Trophoblast cell (in vitro differentiated cells and primary cell): Measurements from ENCODE around the gene RIPOR3.

Experiments
- DNase-seq, 2 donors: peaks; one replicate each; pipeline ENCODE4 v3.0.0-alpha.2; 2016
- H2AFZ ChIP-seq: 2 replicates; pipeline ENCODE4 v1.6.1; 2013; ENCODE audit warnings: low read length, moderate library complexity, mild to moderate bottlenecking; ENCODE audit not compliant: insufficient read depth, poor library complexity
- H2AK5ac ChIP-seq: 2 replicates; pipeline ENCODE4 v1.6.1; 2013; ENCODE audit warnings: mild to moderate bottlenecking, low read length
- H2BK120ac ChIP-seq: 2 replicates; pipeline ENCODE4 v1.6.1; 2013; ENCODE audit warnings: low read length, mild to moderate bottlenecking, moderate library complexity; ENCODE audit not compliant: insufficient read depth, poor library complexity
- H2BK12ac ChIP-seq: 2 replicates; pipeline ENCODE4 v1.6.1; 2013; ENCODE audit warnings: mild to moderate bottlenecking, low read length, moderate library complexity
- H2BK5ac ChIP-seq: 2 replicates; pipeline ENCODE4 v1.6.1; 2013; ENCODE audit warnings: low read length, low read depth, moderate library complexity, mild to moderate bottlenecking; ENCODE audit not compliant: poor library complexity
- H3K14ac ChIP-seq: 2 replicates; pipeline ENCODE4 v1.6.1; 2013; ENCODE audit warnings: mild to moderate bottlenecking, low read length
- H3K18ac ChIP-seq: 2 replicates; pipeline ENCODE4 v1.6.1; 2013; ENCODE audit warnings: mild to moderate bottlenecking, low read length
- H3K23ac ChIP-seq: 2 replicates; pipeline ENCODE4 v1.6.1; 2013; ENCODE audit warnings: low read length
- H3K27ac ChIP-seq: 2 replicates; pipeline ENCODE4 v1.5.1; 2013; ENCODE audit warnings: low read depth, mild to moderate bottlenecking, inconsistent platforms, low read length, moderate library complexity
- H3K27me3 ChIP-seq: 2 replicates; pipeline ENCODE4 v1.6.1; 2013; ENCODE audit warnings: inconsistent platforms, mild to moderate bottlenecking, low read length, moderate library complexity; ENCODE audit not compliant: insufficient read depth
- H3K36me3 ChIP-seq, 2 experiments: 1 replicate in 1 of 2; 2 replicates in 1 of 2; pipeline ENCODE4 v1.6.1; 2013; ENCODE audit warnings: low read length in 2 of 2, mild to moderate bottlenecking in 2 of 2, moderate library complexity in 1 of 2; ENCODE audit not compliant: insufficient read depth in 2 of 2, control insufficient read depth in 1 of 2
- H3K4ac ChIP-seq: 2 replicates; pipeline ENCODE4 v1.6.1; 2013; ENCODE audit warnings: low read depth, mild to moderate bottlenecking, low read length, moderate library complexity
- H3K4me1 ChIP-seq, 2 experiments: 1 replicate in 1 of 2; 2 replicates in 1 of 2; pipeline ENCODE4 v1.6.1; 2013; ENCODE audit warnings: low read length in 2 of 2, mild to moderate bottlenecking in 2 of 2, moderate library complexity in 1 of 2; ENCODE audit not compliant: insufficient read depth in 2 of 2, control insufficient read depth in 1 of 2
- H3K4me2 ChIP-seq: 2 replicates; pipeline ENCODE4 v1.6.1; 2013; ENCODE audit warnings: inconsistent platforms, mild to moderate bottlenecking, low read length, moderate library complexity
- H3K4me3 ChIP-seq: 2 replicates; pipeline ENCODE4 v1.5.1; 2013; ENCODE audit warnings: mild to moderate bottlenecking, low read depth, low read length, inconsistent platforms
- H3K79me1 ChIP-seq: one replicate; pipeline ENCODE4 v1.6.1; 2013; ENCODE audit warnings: low read length
- H3K79me2 ChIP-seq: 2 replicates; pipeline ENCODE4 v1.6.1; 2013; ENCODE audit warnings: low read length, mild to moderate bottlenecking; ENCODE audit not compliant: control insufficient read depth, insufficient read depth, poor library complexity
- H3K9ac ChIP-seq: 2 replicates; pipeline ENCODE4 v1.6.1; 2013; ENCODE audit warnings: mild to moderate bottlenecking, low read length
- H3K9me3 ChIP-seq: 2 replicates; pipeline ENCODE4 v1.6.1; 2013; ENCODE audit warnings: low read depth, mild to moderate bottlenecking, control low read depth, inconsistent platforms, low read length; ENCODE audit not compliant: insufficient read depth
- H4K12ac ChIP-seq: 2 replicates; pipeline ENCODE4 v1.6.1; 2013; ENCODE audit warnings: low read depth, mild to moderate bottlenecking, low read length, moderate library complexity
- H4K8ac ChIP-seq: 2 replicates; pipeline ENCODE4 v1.6.1; 2013; ENCODE audit warnings: low read depth, mild to moderate bottlenecking, low read length, moderate library complexity
- H4K91ac ChIP-seq: one replicate; pipeline ENCODE4 v1.6.1; 2013; ENCODE audit warnings: low read depth, mild to moderate bottlenecking, low read length, moderate library complexity
- WGBS: extraction: QIAGEN DNeasy Blood & Tissue Kit; methylation state at CpG from one replicate; pipeline ENCODE4 v1.1.7; 2013; ENCODE audit warnings: missing lambda C conversion rate; ENCODE audit not compliant: insufficient read length, insufficient coverage; ENCODE audit errors: extremely low coverage; 5-methylcytosine and 5-hydroxymethylcytosine counted together

RIPOR3 gene

DNA sequence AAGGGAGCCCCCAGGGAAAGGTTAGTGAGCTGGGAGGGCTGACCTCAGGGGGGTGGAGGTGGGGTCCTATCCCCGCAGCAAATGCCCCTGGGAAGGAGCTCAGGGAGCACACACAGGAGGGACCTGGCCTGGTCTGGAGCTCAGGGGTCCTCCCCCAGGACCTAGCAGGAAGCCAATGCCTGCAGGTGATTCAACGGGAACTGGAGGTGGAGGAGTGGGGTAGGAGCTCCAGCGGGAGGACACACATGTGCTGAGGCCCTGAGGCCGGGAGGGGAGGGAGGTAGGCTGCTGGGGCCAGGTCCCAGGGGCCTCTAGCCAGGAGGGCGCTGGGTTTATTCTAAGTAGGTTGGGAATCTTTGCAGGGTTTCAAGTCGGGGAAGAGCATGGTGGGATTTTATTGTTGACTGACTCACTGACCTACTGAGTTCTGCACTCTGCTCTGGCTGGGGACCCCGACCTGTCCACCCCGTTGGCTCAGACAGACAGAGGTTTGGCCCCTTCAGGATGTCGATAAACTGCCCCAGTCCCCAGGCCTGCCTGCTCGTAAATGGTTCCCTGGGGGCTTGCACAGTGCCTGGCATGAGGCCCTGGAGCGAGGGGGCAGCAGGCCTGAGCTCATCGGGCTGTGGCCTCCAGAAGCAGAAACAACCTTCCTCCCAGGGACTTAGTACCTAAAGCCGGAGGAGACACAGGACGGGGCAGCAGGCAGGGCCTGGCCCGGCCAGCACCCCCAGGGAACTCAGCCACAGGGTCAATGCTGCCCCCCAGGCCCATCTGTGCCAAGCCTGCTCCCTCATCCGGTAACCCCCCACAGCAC is 62.3 kb downstream of the RIPOR3 start:
- Histone ChIP-seq H3K4ac (no peak overlapping the region), H2BK5ac (no peak overlapping the region), H3K36me3 (no peaks in the 10 kb centered on the region), H3K27ac (no peak overlapping the region), H3K14ac (peak overlapping the region; percentile 54), H3K18ac (no peak overlapping the region), H3K4me2 (no peak overlapping the region), H2AFZ (no peak overlapping the region), H2BK120ac (no peak overlapping the region), H2AK5ac (peak overlapping the region; percentile 43), H3K23ac (no peak overlapping the region), H3K27me3 (no peaks in the 10 kb centered on the region), H4K91ac (peak overlapping the region; percentile 50), H3K79me2 (peaks cover 2% of the 10 kb centered on the region), H3K9me3 (no peaks in the 10 kb centered on the region), H3K9ac (no peak overlapping the region), H3K4me3 (no peak overlapping the region), H4K8ac (no peak overlapping the region), H2BK12ac (peak overlapping the region; percentile 26), H3K79me1 (peaks cover 2% of the 10 kb centered on the region), H4K12ac (no peak overlapping the region), H3K4me1 (peaks cover 22 to 26% of the 10 kb centered on the region in 2 experiments)
- no CpG with 5 or more reads among the region's 16 CpGs for WGBS
- DNase-seq: no peak

DNA sequence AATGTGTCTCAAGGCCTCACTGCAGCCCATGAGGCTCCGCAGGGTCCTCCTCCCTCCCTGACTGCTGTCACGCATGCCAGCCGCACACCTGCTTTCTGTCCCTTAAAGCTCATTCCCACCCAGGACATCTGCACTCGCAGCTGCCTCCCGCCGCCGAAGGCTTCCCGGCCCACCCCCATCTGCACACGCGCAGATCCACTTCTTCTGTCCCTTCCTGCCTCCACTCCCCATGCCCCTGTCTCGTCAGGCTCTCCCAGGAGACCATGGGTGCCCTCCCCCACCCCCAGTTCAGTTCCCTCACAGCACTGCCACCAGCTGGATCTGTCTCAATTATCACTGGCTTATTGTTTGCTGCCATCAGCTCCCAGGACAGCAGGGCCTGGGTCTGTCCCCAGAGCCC is 63.0 kb downstream of the RIPOR3 start:
- H2BK12ac ChIP-seq: peak overlapping the region; percentile 26

DNA sequence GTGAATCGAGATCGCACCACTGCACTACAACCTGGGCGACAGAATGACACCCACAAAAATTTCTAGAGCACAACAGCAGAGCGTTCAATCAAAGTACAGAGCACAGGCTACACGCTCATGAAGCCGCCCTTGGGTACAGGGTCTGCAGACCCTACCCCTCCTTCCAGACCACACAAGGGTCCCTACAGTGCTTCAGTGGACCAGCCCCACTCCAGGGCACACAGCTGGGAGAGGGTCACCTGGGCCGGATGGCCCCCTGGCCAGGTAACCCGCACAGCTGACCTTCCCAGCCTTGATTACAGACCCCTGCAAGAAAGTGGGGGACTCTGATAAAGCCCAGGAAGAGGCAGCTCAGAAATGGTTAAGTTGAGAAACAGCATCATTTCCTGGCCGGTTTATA is 63.6 kb downstream of the RIPOR3 start:
- no peak for DNase-seq
- Histone ChIP-seq H4K12ac (no peak overlapping the region), H3K4me1 (peaks cover 22 to 26% of the 10 kb centered on the region in 2 experiments), H3K9ac (no peak overlapping the region), H2BK5ac (no peak overlapping the region), H3K79me1 (peaks cover 2% of the 10 kb centered on the region), H3K9me3 (no peaks in the 10 kb centered on the region), H3K23ac (no peak overlapping the region), H2AK5ac (peak overlapping the region; percentile 52), H3K79me2 (peaks cover 2% of the 10 kb centered on the region), H2AFZ (no peak overlapping the region), H2BK12ac (no peak overlapping the region), H3K36me3 (no peaks in the 10 kb centered on the region), H3K18ac (no peak overlapping the region), H3K27ac (no peak overlapping the region), H3K4ac (no peak overlapping the region), H3K4me3 (no peak overlapping the region), H3K4me2 (no peak overlapping the region), H4K91ac (no peak overlapping the region), H3K27me3 (no peaks in the 10 kb centered on the region), H2BK120ac (no peak overlapping the region), H4K8ac (no peak overlapping the region), H3K14ac (no peak overlapping the region)
- no CpG with 5 or more reads among the region's 9 CpGs for WGBS

More for the DNA sequence above, 63.0 kb downstream of the RIPOR3 start:
- Histone ChIP-seq H3K14ac (no peak overlapping the region), H2BK120ac (no peak overlapping the region), H3K4ac (no peak overlapping the region), H4K8ac (no peak overlapping the region), H3K27me3 (no peaks in the 10 kb centered on the region), H4K91ac (no peak overlapping the region), H3K9me3 (no peaks in the 10 kb centered on the region), H3K18ac (no peak overlapping the region), H3K27ac (no peak overlapping the region), H3K4me2 (no peak overlapping the region), H3K79me2 (peaks cover 2% of the 10 kb centered on the region), H2AFZ (no peak overlapping the region), H3K79me1 (peaks cover 2% of the 10 kb centered on the region), H4K12ac (no peak overlapping the region), H3K23ac (no peak overlapping the region), H3K9ac (no peak overlapping the region), H2AK5ac (no peak overlapping the region), H3K4me3 (no peak overlapping the region), H3K4me1 (peaks cover 22 to 26% of the 10 kb centered on the region in 2 experiments), H3K36me3 (no peaks in the 10 kb centered on the region), H2BK5ac (no peak overlapping the region)
- no peak for DNase-seq
- no CpG with 5 or more reads among the region's 11 CpGs for WGBS

DNA sequence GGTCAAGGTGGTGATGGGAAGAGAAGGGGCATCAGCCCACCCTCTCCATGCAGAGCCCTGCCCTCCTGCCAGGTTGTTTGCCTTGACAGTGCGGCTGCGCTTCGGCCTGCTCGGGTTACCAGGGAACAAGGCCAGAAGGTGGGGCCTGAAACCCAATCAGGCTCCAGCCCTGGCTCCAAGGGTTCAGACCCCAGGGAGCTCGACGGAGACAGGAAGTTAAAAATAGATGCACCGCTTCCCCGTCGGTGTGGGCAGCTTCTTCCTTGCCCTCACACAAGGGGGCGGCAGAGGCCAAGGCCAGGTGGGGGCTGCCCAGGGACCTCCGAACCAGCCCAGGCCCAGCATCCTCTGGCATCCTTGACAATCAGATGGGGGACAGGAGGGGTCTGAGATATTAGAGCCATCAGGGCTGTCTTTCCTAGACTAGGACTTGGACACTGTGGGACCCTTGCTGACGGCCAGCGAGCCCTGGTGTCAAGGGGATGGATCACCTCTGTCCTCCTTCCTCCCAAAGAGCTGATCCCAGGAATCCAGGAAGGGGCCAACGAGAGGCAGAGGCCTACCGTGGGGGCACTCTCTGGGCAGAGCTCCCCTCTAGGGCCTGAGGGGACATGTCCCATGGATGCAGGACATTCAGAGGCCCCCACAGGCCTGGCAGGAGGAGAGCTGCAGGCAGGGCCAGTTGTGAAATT is 65.2 kb downstream of the RIPOR3 start:
- peak overlapping the region; percentile 6 for H2AK5ac ChIP-seq
- H3K4me1 ChIP-seq: peaks cover 22 to 26% of the 10 kb centered on the region in 2 experiments
- H3K4me3 ChIP-seq: no peak overlapping the region
- H2BK5ac ChIP-seq: no peak overlapping the region
- no CpG with 5 or more reads among the region's 15 CpGs for WGBS
- H3K4ac ChIP-seq: no peak overlapping the region
- H3K79me2 ChIP-seq: peaks cover 2% of the 10 kb centered on the region
- peaks cover 2% of the 10 kb centered on the region for H3K79me1 ChIP-seq
- peak overlapping the region; percentile 4 for H3K18ac ChIP-seq
- no peak overlapping the region for H2AFZ ChIP-seq
- no peak overlapping the region for H3K27ac ChIP-seq
- peaks cover 3% of the 10 kb centered on the region for H3K9me3 ChIP-seq
- DNase-seq: peak; percentile 41 to 64
- peak overlapping the region; percentile 61 for H2BK12ac ChIP-seq
- H3K23ac ChIP-seq: no peak overlapping the region
- no peak overlapping the region for H4K12ac ChIP-seq
- H3K36me3 ChIP-seq: no peaks in the 10 kb centered on the region
- H3K4me2 ChIP-seq: no peak overlapping the region
- no peak overlapping the region for H3K14ac ChIP-seq
- peak overlapping the region; percentile 7 for H3K9ac ChIP-seq
- peak overlapping the region; percentile 5 for H4K8ac ChIP-seq
- no peak overlapping the region for H4K91ac ChIP-seq
- no peaks in the 10 kb centered on the region for H3K27me3 ChIP-seq
- peak overlapping the region; percentile 2 for H2BK120ac ChIP-seq
